NCI-H82 treated with DMSO at 0.1 percent for 48 hours (cell line): ENCODE results near the gene GAA.

Experiments
- DNase-seq: peaks from one replicate; lab custom pipeline; 2025; ENCODE audit not compliant: unreplicated experiment; lab: John Stamatoyannopoulos, UW

Gene GAA

GRCh38 chr17:80101011-80101945 lies at the start of gene GAA:
Gene GAA (plus strand): TSS chr17:80101581. CDS start chr17:80104587, 3,006 bp downstream.
- DNase-seq = peak; percentile 42

DNA sequence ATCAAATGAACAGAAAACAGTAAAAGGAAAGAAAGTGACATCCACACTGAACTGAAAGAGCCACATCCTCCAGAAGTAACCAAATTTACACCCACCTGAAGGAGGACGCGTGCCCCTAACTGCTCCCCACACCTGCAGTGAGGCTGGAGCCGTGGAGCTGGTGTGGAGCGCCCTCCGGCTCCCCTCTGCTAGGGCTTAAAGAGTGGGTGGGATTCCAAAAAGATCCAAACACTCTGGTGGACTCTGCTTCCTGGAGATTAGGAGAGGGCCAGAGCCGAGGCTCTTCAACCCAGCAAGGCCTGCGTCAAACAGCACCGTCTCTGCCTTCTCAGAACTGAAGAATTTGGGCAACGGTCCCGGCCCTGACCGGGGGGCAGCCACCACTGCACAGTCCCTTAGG lies 49.7 kb upstream of the GAA start:
- no peak for DNase-seq

- no peak for DNase-seq
These were observed 48.3 kb upstream of the GAA start for GRCh38 chr17:80053102-80053501.

DNA sequence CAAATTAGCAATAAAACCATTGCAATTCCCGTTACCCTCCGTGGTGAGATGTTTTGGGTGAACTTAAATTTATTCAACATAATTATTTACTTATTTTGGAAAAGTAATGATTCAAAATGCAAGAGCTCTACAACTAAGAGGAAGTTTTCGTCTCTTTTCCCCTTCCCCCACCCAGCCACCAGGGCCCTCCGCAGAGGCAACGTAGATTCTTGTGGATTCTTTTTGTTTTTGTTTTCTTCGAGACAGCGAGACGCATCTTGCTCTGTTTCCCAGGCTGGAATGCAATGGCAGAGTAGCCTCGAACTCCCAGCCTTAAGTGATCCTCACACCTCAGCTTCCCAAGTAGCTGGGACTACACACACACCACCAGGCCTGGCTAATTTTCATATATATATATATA lies 45.8 kb upstream of the GAA start:
- DNase-seq = no peak

DNA sequence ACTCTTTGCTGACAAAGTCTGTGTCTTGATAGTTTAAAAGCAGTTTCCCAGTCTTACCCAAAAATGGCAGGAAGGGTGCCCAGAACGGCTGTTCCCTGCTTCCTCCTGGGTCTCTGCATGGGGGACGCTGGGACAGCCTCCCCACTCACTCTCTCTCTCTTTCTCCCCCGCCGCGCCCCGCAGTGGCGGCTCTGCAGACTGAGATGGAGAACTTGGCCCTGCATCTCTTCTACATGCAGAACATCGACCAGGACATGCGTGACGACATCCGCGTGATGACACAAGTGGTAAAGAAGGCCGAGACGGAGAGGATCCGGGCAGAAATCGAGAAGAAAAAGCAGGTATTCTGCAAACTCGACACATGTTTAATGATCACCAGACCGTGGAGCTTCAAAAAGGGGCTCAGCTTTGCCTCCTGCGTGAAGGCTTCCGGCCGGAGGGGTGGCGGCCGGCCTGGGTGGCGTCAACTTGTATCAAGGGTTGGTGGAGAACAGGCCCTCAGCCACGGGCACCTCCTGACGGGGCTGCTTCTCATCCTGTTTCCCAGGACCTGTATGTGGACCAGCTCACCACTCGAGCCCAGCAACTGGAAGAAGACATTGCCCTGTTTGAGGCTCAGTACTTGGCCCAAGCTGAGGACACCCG lies 42.9 kb upstream of the GAA start:
- DNase-seq = no peak

- no peak for DNase-seq
These were observed 40.7 kb upstream of the GAA start for GRCh38 chr17:80060644-80061043.

GRCh38 chr17:80061421-80061820 lies 40.0 kb upstream of the GAA start:
- DNase-seq = no peak

GRCh38 chr17:80063830-80064585 lies 37.4 kb upstream of the GAA start:
- no peak for DNase-seq

DNA sequence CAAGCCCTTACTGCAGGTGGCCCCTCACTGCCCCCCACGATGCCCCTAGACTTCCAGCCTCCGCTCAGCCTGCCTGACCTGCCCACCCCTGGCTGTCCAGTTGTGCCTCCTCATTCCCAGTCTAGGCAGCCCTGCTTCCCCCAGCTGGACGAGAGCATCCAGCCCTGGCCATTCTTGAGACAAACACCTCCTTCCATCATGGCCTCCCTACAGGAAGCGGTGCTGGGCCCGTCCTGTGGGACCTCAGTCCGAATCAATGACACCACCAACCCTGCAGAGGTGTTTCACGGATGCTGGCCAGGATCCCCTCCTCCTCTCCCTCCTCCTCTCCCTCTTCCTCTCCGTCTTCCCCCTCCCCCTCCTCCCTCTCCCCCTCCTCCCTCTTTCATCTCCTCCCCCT lies 36.7 kb upstream of the GAA start:
- DNase-seq = no peak

GRCh38 chr17:80065478-80066170 lies 35.8 kb upstream of the GAA start:
- no peak for DNase-seq

- no peak for DNase-seq
These were observed 33.9 kb upstream of the GAA start for GRCh38 chr17:80067393-80067986.

DNA sequence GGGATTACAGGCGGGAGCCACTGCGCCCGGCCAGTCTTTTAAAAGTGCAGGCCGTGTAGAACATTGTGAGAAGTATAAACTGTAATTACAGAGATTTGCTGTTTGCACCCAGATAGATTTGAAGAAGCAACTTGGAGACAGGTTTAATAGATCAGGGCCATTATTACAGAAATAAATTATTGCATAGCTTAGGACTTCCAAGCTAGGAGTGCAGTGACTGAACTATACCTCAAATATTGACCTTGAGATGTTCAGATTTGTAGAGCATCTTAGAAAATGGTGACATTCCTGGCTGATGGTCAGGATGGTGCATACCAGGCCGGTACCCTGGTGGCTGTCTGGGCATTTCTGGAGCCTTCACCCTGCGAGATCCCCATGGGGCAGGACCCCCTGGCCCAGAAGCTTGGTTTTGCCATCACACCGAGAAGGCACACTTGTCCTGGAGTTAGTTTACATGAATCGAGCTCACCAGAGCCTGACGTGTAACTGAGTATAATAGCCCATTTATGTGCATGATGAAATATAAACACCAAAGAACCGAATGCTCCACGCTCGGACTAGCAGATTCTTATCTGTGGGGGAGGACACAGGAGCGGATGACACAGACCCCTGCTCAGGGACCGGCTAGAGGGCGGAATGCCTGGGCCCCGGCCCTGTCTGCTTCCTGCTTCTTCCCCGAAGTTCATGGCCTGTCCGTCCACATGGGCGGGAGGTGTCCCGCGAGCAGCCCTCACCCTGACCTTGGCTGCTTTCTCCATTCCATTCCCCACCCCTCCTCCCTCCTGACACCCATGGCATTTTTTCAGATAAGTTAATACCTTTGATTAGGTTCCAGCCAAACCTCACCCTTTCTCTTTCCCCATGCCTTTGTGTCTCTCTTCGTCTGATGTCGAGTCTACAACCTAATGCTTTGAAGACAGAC lies 32.8 kb upstream of the GAA start:
- no peak for DNase-seq

DNA sequence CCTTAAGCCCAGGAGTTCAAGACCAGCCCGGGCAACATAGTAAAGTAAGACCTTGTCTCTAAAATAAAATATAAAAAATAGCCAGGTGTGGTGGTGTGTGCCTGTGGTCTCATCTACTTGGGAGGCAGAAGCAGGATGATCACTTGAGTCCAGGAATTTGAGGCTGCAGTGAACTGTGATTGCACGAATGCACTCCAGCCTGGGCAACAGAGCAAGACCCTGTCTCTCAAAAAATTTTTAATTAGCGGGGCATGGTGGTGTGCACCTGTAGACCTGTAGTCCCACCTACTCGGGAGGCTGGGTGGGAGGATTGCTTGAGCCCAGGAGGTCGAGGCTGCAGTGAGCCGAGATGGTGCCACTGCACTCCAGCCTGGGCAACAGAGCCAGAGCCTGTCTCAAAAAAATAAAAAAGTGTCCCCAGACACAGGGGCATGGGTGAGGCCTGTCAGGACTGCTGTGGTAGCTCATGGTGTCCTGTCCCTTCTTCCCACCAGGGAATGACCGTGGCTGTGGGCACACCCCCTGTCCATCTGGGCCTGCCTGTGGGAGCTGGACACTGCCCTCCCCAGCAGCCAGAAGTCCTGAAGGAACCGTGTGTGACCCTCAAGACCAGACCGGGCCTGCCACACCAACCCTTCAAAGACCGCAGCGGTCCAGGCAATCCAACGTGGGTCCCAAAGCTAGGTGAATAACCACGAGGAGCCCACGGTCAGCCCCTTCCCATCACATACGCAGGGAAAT lies 30.8 kb upstream of the GAA start:
- no peak for DNase-seq

- no peak for DNase-seq
These were observed 30.1 kb upstream of the GAA start for GRCh38 chr17:80071116-80071841.

DNA sequence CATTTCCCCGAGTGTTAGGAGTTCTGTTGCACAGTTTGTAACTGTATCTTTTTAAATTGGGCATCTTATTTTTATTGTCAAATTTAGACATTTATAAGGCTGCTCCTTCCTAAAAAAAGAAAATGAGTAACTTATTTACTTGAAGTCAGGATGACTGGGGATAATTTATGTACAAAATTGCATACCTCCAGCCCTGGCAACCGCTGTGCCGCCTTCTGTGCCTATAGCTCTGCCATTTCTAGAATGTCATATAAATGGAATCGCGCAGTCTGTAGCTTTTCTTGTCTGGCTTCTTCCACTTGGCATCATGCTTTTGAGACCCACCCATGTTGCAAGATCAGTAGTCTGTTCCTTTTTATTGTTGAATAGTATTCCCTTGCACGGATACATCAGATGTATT lies 29.0 kb upstream of the GAA start:
- DNase-seq = no peak

DNA sequence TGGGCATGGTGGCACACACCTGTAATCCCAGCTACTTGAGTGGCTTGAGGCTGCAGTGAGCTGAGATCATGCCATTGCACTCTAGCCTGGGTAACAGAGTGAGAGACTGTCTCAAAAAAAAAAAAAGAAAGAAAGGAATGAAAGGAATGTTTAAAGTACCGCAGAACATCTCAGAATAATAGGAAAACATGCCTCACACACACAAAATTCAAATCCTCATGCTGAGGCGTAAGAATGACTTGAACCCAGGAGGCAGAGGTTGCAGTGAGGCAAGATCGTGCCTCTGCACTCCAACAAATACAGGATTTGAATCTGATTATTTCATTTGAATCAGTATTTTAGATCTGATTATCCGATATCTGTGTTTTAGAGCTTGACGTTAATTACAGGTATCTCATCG lies 21.3 kb upstream of the GAA start:
- DNase-seq = no peak

DNA sequence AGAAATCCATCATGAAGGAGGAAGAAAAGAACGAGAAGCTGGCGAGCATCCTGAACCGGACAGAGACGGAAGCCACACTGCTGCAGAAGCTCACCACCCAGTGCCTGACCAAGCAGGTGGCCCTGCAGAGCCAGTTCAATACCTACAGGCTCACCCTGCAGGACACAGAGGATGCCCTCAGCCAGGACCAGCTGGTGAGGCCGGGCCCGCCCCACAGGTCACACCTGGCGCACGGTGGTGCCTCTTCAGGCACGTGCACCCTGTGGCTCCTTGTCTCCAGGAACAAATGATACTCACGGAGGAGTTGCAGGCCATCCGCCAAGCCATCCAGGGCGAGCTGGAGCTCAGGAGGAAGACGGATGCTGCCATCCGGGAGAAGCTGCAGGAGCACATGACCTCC lies 19.8 kb upstream of the GAA start:
- no peak for DNase-seq

GRCh38 chr17:80082403-80083135 lies 18.8 kb upstream of the GAA start:
- DNase-seq = peak; percentile 63
